ENCODE data around the gene TP53I13. TPM values are rescaled to one million over a fixed set of nuclear protein-coding genes. Genes with fewer than 3 reads are reported as not detected.

The TP53I13 gene
- total RNA-seq, 1 experiment from 2014 or later: 28.1 TPM

DNA sequence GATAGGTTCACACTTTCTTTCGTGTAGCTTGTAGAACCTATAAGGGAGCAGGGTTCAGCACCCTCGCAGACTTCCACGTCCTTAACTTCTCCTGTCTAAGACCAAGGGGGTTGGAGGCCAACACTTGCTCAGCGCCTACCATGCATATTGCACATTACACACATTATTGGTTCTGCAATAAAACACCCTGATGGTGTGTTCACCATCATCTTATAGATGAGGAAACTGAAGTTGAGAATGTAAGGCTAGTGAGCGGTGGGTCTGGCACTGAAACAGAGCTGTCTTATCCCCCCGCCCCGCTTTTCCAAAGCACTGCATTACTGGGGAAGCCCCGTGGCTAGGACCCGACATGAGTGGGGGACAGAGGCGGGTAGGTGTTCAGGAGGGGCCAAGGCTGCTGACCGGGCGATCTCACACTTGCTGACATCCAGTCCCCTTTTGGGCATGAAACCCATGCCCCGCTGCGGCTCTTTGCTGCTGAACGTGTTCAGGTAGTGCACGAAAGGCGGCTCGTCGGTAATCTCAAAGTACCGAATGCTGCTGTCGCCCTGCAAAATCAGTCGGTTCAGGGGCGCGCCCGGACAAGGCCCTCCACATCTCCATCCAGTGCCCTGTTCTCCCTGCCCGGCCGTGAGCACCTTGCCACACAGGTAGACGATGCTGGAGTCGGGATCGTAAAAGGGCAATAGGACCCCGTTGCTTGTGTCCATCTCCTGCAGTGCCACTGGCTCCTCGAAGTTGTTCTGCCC lies 48.0 kb downstream of the TP53I13 start:
- no peak for TF ChIP-seq CTCF (conservative IDR thresholded peaks at IDR 0.05)
- H3K9me3 ChIP-seq (ENCODE audit: control insufficient read depth, low read depth, low read length): no peaks in the 10 kb centered on the region
- peaks cover 81% of the 10 kb centered on the region for H3K27me3 Mint-ChIP-seq (ENCODE audit: low read depth)
- H3K27ac Mint-ChIP-seq: no peak overlapping the region
- H3K56ac ChIP-seq (ENCODE audit: insufficient read length, low read depth, low read length): no peak overlapping the region
- no peak overlapping the region for H4K91ac ChIP-seq (ENCODE audit: insufficient read length, low read depth, low read length)
- H2BK120ac ChIP-seq (ENCODE audit: low read depth, low read length, poor library complexity, severe bottlenecking): no peak overlapping the region
- H3K4me3 Mint-ChIP-seq: peak overlapping the region; percentile 65 to 86
- no peak overlapping the region for H3K23ac ChIP-seq (ENCODE audit: insufficient read length, low read depth, low read length)
- no peak overlapping the region for H3K9ac ChIP-seq (ENCODE audit: extremely low read depth, insufficient read length, low read length)
- no peak for DNase-seq
- H3K36me3 Mint-ChIP-seq (ENCODE audit: insufficient read depth in 1 of 3, low read depth in 3 of 3): peaks cover 0 to 10% (median 5%) of the 10 kb centered on the region in 3 experiments; a peak in 2 of 7 replicates
- no peak overlapping the region for H2AFZ ChIP-seq (ENCODE audit: low read length)
- WGBS (ENCODE audit: extremely low coverage, insufficient read length, low lambda C conversion rate): no CpG with 5 or more reads among the region's 32 CpGs
- H3K9me3 Mint-ChIP-seq: no peaks in the 10 kb centered on the region
- H4K8ac ChIP-seq (replicated peaks; ENCODE audit: insufficient read length, low read depth, low read length): no peak overlapping the region
- no peak overlapping the region for H2BK20ac ChIP-seq (ENCODE audit: low read depth, low read length, poor library complexity, severe bottlenecking)
- H3K79me2 ChIP-seq (ENCODE audit: insufficient read depth, low read length): no peaks in the 10 kb centered on the region
- H2BK15ac ChIP-seq (ENCODE audit: low read depth, low read length): no peak overlapping the region
- peaks cover 11% of the 10 kb centered on the region for H3K27me3 ChIP-seq (ENCODE audit: insufficient read depth, low read length)
- H2BK12ac ChIP-seq (ENCODE audit: insufficient read length, low read depth, low read length): no peak overlapping the region
- no peak overlapping the region for H3K14ac ChIP-seq (ENCODE audit: insufficient read depth, low read length)
- no peak overlapping the region for H4K5ac ChIP-seq (ENCODE audit: insufficient read length, low read depth, low read length)
- no peak overlapping the region for H2AK5ac ChIP-seq (ENCODE audit: insufficient read length, low read length)
- H4K20me1 ChIP-seq (ENCODE audit: control insufficient read depth, insufficient read depth, insufficient read length): no peaks in the 10 kb centered on the region
- no peak overlapping the region for H2BK5ac ChIP-seq (ENCODE audit: insufficient read length, low read length)
- peak overlapping the region; percentile 26 for H3K4me2 ChIP-seq (ENCODE audit: insufficient read depth, insufficient read length, low read length)
- peaks cover 9% of the 10 kb centered on the region for H3K23me2 ChIP-seq (ENCODE audit: insufficient read length, low read depth, low read length, poor library complexity, severe bottlenecking)
- no peak overlapping the region for H3K27ac ChIP-seq (ENCODE audit: insufficient read length, low read depth, low read length)
- H3K18ac ChIP-seq (ENCODE audit: insufficient read length, low read depth, low read length): no peak overlapping the region
- H3T11ph ChIP-seq (ENCODE audit: low read length): no peak overlapping the region
- H3K4ac ChIP-seq (ENCODE audit: low read depth, low read length): no peak overlapping the region
- no peaks in the 10 kb centered on the region for H3K79me1 ChIP-seq (ENCODE audit: insufficient read depth, low read depth, low read length, poor library complexity, severe bottlenecking)
- peaks cover 37 to 66% of the 10 kb centered on the region in 2 experiments for H3K4me1 Mint-ChIP-seq
- H3K4me1 ChIP-seq (ENCODE audit: insufficient read depth, low read length): peaks cover 3% of the 10 kb centered on the region; the same call in 1 of the 2 replicates

All from H9 (cell line).